ENCODE measurements around the gene GRM4. TPM values are rescaled to one million over a fixed set of nuclear protein-coding genes. Genes with fewer than 3 reads are reported as not detected.

GRM4 gene
- total RNA-seq, 2 donors from 2014 or later, result not detected

- DNase-seq (no peak), ATAC-seq (no peak)
- intact Hi-C loops (cut with DNase I), result loop anchor here in 1 of 2 donors (10.0 kb wide), 1 partner anchor 575 kb away; the partner anchor contains the start of gene BAK1
Observed at GRCh38 chr6:34159844-34160243, 14.0 kb upstream of the GRM4 start.

DNA sequence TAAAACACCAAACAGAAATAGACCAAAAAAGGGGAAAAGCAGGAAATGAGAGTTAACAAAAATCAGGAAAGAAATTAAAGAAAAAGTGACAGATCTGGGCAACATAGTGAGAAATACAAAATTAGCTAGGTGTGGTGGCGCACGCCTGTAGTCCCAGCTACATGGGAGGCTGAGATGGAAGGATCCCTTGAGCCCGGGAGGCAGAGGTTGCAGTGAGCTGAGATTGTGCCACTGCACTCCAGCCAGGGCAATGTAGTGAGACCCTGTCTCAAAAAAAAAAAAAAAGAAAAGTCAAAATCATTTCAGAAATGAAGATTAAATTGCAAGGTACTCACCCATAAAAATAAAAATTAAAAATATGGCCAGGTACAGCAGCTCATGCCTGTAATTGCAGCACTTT lies 13.0 kb upstream of the GRM4 start:
- ATAC-seq (no peak), DNase-seq (no peak)
- intact Hi-C loops (cut with DNase I), result loop anchor here in 1 of 2 donors (10.0 kb wide), 1 partner anchor 574 kb away; the partner anchor contains the start of gene BAK1

- intact Hi-C loops (cut with DNase I), result loop anchor here in 1 of 2 donors (10.0 kb wide), 1 partner anchor 573 kb away; the partner anchor contains the start of gene BAK1
- ATAC-seq (no peak), DNase-seq (no peak)
Observed at GRCh38 chr6:34157851-34158250, 12.0 kb upstream of the GRM4 start.

- intact Hi-C loops (cut with DNase I), result loop anchor here in 1 of 2 donors (10.0 kb wide), 1 partner anchor 573 kb away; the partner anchor contains the start of gene BAK1
- no peak for DNase-seq
- ATAC-seq, result no peak
Observed at GRCh38 chr6:34157236-34157830, 11.4 kb upstream of the GRM4 start.

DNA sequence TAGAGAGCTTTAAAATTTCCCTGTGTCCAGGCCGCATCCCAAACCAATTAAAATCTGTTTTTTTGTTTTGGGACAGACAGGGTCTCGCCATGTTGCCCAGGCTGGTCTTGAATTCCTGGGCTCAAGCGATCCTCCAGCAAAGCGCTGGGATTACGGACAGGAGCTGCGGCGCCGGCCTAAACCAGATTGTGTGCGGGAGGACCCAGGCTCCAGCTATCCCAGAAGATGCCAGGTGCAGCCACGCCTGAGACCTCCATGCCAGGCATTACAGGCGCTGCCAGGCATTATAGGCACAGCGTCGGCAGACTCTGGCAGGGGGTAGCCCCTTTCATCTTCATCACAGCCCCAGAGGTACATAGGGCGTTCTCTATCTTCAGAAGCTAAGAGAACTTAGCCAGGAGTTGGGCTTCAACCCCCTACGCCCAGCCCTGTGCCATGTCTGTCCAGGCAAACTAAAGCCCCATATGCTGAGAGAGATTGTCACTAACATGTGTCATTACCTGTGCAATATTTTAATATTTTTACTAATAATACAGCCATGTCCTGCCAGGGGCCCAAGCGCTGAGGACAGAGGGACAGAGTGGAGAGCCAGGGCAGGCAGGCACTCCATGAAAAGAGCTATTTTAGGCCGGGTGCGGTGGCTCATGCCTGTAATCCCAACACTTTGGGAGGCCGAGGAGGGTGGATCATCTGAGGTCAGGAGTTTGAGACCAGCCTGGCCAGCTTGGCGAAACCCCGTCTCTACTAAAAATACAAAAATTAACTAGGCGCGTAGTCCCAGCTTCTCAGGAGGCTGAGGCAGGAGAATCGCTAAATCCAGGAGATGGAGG lies 9.8 kb upstream of the GRM4 start:
- no peak for ATAC-seq
- intact Hi-C loops (cut with DNase I), result loop anchor here (2.0 to 10.0 kb wide), 2 partner anchors 101 to 571 kb away; partner anchors contain the start of gene BAK1 (in 1 of the 2)
- no peak for DNase-seq

DNA sequence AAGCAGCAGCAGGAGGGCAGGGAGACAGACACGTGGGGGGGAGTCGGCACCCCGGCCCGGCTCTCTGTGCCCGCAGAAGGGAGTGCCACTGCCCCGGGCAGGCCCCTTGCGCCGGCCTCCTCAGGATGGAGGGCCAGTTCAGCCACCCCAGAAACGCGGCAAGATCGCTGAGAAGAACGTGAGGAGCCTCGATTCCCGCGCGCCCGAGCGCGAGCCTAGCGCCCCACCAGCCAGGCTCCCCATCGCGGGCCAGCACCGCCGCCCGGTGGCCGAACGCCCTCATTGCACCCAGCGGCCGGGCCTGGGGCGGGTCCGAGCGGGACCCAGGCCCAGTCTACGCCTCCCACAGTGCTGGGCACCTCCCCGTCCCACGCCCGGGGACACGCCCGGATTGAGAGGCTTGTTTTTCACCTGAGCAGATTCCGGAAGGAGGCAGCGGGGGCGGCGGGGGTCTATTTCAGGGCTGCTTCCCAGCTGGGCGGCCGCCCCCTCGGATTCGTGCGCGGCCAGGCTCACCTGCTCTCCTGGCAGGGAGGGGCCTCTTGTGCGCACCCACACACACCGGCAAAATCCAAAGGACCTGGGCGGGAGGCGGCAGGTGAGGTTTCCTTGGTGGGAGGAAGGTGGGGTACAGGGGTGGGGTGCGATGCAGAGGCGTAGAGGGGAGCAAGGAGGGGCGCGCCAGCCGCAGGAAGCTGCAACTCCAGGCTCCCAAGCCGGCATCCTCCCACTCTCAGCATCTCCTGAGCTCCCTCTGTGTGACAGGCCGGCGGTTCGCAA lies 9.0 kb upstream of the GRM4 start:
- ATAC-seq, result peak; percentile 85 to 87
- intact Hi-C loops (cut with DNase I), result loop anchor here (2.0 to 10.0 kb wide), 4 partner anchors 98 to 570 kb away; partner anchors contain the start of gene BAK1 (in 1 of the 2)
- DNase-seq, result peak; percentile 61

DNA sequence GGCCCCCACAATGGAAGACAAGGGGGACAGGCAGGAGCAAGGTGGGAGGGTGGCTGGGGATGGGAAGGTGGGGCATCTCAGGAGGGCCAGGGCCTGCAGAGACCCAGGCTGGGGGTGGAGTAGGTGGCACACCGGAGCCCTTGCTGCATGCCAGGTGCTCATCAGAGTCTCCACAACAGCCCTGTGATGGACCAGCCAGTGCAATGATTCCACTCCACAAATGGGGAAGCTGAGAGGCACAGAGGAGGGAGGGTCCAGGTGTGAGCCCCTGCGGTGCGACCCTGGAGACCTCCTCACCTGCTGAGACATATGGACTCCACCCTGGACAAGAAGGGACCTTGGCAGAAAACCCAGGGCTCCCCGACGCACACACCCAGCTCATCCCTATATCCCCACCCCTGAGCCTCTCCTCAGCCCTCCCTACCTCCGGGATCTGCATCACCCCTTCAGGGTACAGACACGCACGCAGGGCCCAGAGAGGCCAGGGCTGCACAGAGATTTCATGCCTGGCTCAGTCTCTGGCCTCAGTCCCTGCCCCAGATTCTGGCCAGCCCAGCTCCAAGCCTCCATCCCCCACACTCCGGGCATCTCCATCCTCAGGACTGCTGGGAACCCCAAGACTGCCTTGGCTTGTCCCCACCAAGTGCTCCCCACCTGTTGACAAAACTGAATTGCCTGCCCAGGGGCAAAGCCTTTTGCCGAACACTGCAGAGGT lies 7.1 kb upstream of the GRM4 start:
- DNase-seq, result no peak
- intact Hi-C loops (cut with DNase I), result loop anchor here (5.0 to 10.0 kb wide), 3 partner anchors 96 to 568 kb away; partner anchors contain the start of gene BAK1 (in 1 of the 2)

DNA sequence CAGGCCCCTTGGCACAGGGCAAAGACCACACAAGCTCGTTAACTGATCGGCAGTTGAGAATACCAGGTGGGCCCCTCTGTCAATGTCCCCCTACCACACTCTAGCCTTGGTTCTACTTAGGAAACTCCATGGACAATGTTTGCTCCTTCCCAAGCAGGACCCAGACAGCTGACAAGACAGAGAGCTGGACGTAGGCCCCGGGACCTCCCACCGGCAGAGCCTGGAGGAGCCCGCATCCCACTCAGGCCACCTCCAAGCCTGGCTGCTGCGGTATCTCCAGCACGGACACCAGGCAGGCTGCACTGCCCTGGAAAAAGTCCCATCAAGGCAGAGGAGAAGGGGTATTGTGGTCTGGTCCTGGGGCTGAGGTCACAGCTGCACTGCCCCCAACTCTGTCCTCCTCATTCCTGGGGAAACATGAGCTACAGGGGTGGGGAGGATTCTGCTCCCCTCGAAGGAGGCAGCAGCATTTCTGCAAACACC lies 6.2 kb upstream of the GRM4 start:
- no peak for DNase-seq
- intact Hi-C loops (cut with DNase I), result loop anchor here (5.0 to 10.0 kb wide), 3 partner anchors 95 to 567 kb away; partner anchors contain the start of gene BAK1 (in 1 of the 2)
- no peak for ATAC-seq

More for the DNA sequence above, 7.1 kb upstream of the GRM4 start:
- no peak for ATAC-seq

- no peak for ATAC-seq
- no peak for DNase-seq
- intact Hi-C loops (cut with DNase I), result loop anchor here (5.0 to 10.0 kb wide), 3 partner anchors 94 to 567 kb away; partner anchors contain the start of gene BAK1 (in 1 of the 2)
Observed at GRCh38 chr6:34151321-34152041, 5.6 kb upstream of the GRM4 start.

- intact Hi-C loops (cut with DNase I), result loop anchor here (5.0 to 10.0 kb wide), 3 partner anchors 93 to 566 kb away; partner anchors contain the start of gene BAK1 (in 1 of the 2)
- DNase-seq, result no peak
- ATAC-seq, result no peak
Observed at GRCh38 chr6:34150766-34151165, 4.9 kb upstream of the GRM4 start.

DNA sequence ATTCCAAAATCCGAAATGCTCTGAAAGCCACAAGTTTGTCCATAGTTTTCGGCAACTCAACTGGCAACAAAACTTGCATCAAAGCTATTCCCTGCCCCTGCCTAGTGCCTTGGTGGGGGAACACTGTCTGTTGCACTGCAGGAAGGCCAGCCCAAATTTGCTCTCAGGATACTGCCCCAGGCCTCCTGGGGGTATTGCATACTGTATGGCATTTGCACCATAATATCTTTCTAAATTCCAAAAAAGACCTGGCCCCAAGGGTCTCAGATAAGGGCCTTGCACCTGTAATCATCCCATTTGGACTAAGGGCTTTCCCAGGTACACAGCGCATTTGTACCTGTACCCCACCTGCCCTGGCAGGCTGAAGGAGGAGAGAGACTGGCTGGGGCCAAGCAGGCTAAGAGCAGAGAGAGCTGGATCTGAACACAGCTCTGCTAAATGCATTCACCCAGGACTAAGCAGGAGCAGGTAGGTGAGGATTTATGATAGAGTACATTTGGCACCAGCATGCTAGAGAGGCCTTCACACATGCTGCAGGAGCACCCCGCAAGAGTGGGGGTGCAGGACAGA lies 4.0 kb upstream of the GRM4 start:
- ATAC-seq, result no peak
- no peak for DNase-seq
- intact Hi-C loops (cut with DNase I), result loop anchor here (5.0 to 10.0 kb wide), 3 partner anchors 93 to 565 kb away; partner anchors contain the start of gene BAK1 (in 1 of the 2)

- ATAC-seq (no peak), DNase-seq (no peak)
- intact Hi-C loops (cut with DNase I), result no loop called here
Observed at GRCh38 chr6:34149452-34149810, 3.5 kb upstream of the GRM4 start.

GRCh38 chr6:34148631-34149451 lies 3.0 kb upstream of the GRM4 start:
- no peak for ATAC-seq
- no peak for DNase-seq
- intact Hi-C loops (cut with DNase I), result no loop called here

DNA sequence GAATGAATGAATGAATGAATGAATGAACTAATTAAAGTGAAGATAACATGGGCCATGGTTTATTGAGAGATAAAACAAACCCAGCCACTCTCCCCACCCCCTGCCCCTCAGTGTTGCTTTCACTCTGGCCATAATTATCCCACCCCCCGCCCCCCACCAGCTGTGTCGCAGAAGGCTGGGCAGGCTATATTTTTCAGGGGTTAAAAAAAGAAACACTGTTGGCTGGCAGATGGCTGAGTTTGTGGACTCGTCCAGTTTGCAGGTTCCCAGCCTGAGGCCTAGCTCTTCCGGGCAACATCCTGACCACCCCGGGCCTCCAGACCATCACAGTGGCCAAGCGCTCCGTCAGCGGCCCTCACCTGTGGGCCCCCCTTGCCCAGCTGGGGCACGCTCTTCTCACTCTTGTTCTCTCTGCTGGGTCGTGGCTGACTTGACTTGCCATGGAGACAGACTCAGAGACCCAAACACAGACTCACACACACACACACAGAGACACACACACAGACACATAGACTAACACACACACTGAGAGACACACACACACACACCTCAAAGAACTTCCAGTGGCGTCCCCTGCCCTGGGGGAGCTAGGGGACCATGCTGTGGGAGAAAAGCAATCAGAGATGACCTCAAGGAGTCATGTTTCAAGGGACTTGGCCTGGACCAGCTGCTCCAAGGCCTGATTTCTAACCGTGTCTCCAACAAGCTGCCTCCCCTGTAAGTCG lies 2.2 kb upstream of the GRM4 start:
- intact Hi-C loops (cut with DNase I), result no loop called here
- DNase-seq, result no peak
- ATAC-seq, result no peak

DNA sequence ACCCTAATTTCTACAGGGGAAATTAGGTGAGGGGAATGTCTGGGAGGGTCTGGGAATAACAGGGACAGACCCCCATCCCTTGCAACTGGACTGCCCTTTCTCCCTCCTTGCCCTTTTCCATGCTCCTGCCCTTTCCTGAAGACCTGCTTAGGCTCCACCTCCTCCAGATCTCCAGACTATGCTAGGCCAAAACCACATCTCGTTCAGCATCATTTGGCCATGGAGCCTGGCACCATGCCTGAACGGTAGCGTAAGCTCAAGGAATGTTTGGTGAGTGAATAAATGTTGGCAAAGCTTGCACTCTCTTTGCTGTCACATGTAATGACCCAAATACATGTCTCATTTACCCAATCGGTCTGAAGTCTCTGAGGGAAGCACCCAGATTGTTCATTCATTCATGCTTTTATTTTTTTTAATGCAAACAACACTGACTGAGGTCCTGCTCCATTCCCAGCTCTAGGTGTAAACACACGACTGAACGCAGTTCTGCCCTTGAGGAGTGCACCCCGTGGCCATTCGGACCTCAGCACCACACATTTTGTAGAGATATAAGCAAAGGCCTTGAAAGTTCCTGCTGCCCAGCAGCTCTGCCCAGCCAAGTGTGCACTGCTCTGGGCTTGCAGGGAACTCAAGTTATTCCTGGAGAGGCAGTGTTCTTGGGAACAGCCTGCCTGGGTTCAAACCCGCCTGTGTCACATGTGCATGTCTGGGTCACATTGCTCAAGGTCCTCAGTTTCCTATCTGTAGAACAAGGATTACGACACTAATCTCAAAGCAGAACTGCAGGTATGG lies 1.1 kb upstream of the GRM4 start:
- ATAC-seq (no peak), DNase-seq (no peak)
- intact Hi-C loops (cut with DNase I), result no loop called here
